HG03354 (cell line): ENCODE data around the gene SPTY2D1.
"Not testable (repeated sequence)": the region's sequence is repeated elsewhere in the genome, so short reads cannot be mapped to it uniquely, and the experiment has no call there.

Source experiments
- ATAC-seq: cut with Tn5 transposase; IDR thresholded peaks from one replicate; pipeline ENCODE4 v1.9.1; 2021; ENCODE audit warnings: mild to moderate bottlenecking; ENCODE audit not compliant: unreplicated experiment, poor library complexity, severe bottlenecking

The SPTY2D1 gene

GRCh38 chr11:18618342-18619025, 15.7 kb downstream of the SPTY2D1 start:
- no peak for ATAC-seq

GRCh38 chr11:18617688-18618341, 16.3 kb downstream of the SPTY2D1 start:
- no peak for ATAC-seq

- ATAC-seq = peak; percentile 95
Measured at GRCh38 chr11:18615628-18616392, 18.3 kb downstream of the SPTY2D1 start.

- no peak for ATAC-seq
Measured at GRCh38 chr11:18614667-18615066, 19.5 kb downstream of the SPTY2D1 start.

GRCh38 chr11:18612394-18612793, 21.7 kb downstream of the SPTY2D1 start:
- no peak for ATAC-seq

GRCh38 chr11:18611196-18611595, 22.9 kb downstream of the SPTY2D1 start:
- ATAC-seq = no peak

- ATAC-seq = no peak
Measured at GRCh38 chr11:18608376-18608775, 25.8 kb downstream of the SPTY2D1 start.

- ATAC-seq = no peak
Measured at GRCh38 chr11:18600915-18601569, 33.1 kb downstream of the SPTY2D1 start.

GRCh38 chr11:18599739-18600230, 34.4 kb downstream of the SPTY2D1 start, which contains the start of gene MISFA:
TSS of gene MISFA (plus strand) at chr11:18599789. CDS start at chr11:18599929, 140 bp downstream.
- no peak for ATAC-seq

- no peak for ATAC-seq
Measured at GRCh38 chr11:18594999-18595749, 39.0 kb downstream of the SPTY2D1 start.

- not testable (repeated sequence) for ATAC-seq
Measured at GRCh38 chr11:18594088-18594487, 40.1 kb downstream of the SPTY2D1 start.

GRCh38 chr11:18590571-18590970, 43.6 kb downstream of the SPTY2D1 start:
- ATAC-seq = no peak

GRCh38 chr11:18588297-18589252, 45.6 kb downstream of the SPTY2D1 start, which contains the start of gene UEVLD:
TSS of gene UEVLD (minus strand) at chr11:18588734. CDS start at chr11:18588654, 80 bp downstream.
- peak; percentile 64 for ATAC-seq

- ATAC-seq = no peak
Measured at GRCh38 chr11:18581825-18582224, 52.3 kb downstream of the SPTY2D1 start.

GRCh38 chr11:18580113-18580766, 53.9 kb downstream of the SPTY2D1 start:
- no peak for ATAC-seq

GRCh38 chr11:18578975-18579598, 55.1 kb downstream of the SPTY2D1 start:
- ATAC-seq = peak; percentile 66

- ATAC-seq = no peak
Measured at GRCh38 chr11:18575361-18575760, 58.8 kb downstream of the SPTY2D1 start.
